ENCODE measurements around the gene ARID5B.

DNA sequence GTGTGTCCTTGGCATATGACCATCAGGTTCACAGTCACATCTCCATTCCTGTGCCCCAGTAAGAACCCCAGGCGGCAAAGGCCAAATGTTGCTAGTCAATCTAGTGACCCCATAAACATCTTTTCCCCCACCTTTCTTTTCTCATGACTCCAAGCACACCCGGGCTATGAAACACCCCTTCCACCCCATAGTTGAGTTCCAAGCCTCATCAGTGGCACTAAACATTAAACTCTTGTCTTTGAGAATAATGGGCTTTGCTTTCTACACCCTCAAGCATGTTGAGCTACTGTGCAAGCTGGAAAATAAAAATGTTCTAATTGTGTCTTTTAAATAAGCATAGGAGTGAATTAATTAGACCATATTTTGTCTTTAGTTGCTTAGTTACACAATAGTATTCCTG lies 9.4 kb downstream of the ARID5B start:
- TF ChIP-seq, protein P1, sequence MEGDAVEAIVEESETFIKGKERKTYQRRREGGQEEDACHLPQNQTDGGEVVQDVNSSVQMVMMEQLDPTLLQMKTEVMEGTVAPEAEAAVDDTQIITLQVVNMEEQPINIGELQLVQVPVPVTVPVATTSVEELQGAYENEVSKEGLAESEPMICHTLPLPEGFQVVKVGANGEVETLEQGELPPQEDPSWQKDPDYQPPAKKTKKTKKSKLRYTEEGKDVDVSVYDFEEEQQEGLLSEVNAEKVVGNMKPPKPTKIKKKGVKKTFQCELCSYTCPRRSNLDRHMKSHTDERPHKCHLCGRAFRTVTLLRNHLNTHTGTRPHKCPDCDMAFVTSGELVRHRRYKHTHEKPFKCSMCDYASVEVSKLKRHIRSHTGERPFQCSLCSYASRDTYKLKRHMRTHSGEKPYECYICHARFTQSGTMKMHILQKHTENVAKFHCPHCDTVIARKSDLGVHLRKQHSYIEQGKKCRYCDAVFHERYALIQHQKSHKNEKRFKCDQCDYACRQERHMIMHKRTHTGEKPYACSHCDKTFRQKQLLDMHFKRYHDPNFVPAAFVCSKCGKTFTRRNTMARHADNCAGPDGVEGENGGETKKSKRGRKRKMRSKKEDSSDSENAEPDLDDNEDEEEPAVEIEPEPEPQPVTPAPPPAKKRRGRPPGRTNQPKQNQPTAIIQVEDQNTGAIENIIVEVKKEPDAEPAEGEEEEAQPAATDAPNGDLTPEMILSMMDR (conservative IDR thresholded peaks at IDR 0.05; ENCODE audit: low read length), result no peak
- no peak for TF ChIP-seq EZH2phosphoT487 (IDR thresholded peaks at IDR 0.05; ENCODE audit: borderline replicate concordance)
